ENCODE data around the gene ATL3.
"Not testable (repeated sequence)": the region's sequence is repeated elsewhere in the genome, so short reads cannot be mapped to it uniquely, and the experiment has no call there.

The ATL3 gene

GRCh38 chr11:63586451-63587166, 84.6 kb downstream of the ATL3 start:
- peaks cover 20% of the 10 kb centered on the region for H3K9me3 ChIP-seq (ENCODE audit: control insufficient read depth, insufficient read depth, low read depth, low read length)

GRCh38 chr11:63583357-63583677, 87.9 kb downstream of the ATL3 start:
- Histone ChIP-seq H3K4me3 (ENCODE audit: low read depth, low read length) (no peak overlapping the region), H3K9ac (ENCODE audit: low read length) (no peak overlapping the region), H3K4me1 (ENCODE audit: control insufficient read depth, insufficient read depth, low read length) (no peaks in the 10 kb centered on the region), H3K9me3 (ENCODE audit: control insufficient read depth, insufficient read depth, low read depth, low read length) (peaks cover 34% of the 10 kb centered on the region), H3K27me3 (ENCODE audit: control insufficient read depth, insufficient read depth, low read length) (no peaks in the 10 kb centered on the region), H3K36me3 (ENCODE audit: control insufficient read depth, insufficient read depth, low read length) (peaks cover 81% of the 10 kb centered on the region), H3K27ac (ENCODE audit: low read depth, low read length) (no peak overlapping the region)

More at GRCh38 chr11:63586451-63587166, 84.6 kb downstream of the ATL3 start:
- Histone ChIP-seq H3K4me1 (ENCODE audit: control insufficient read depth, insufficient read depth, low read length) (no peaks in the 10 kb centered on the region), H3K9ac (ENCODE audit: low read length) (no peak overlapping the region), H3K27ac (ENCODE audit: low read depth, low read length) (no peak overlapping the region), H3K27me3 (ENCODE audit: control insufficient read depth, insufficient read depth, low read length) (no peaks in the 10 kb centered on the region), H3K36me3 (ENCODE audit: control insufficient read depth, insufficient read depth, low read length) (peaks cover 95% of the 10 kb centered on the region), H3K4me3 (ENCODE audit: low read depth, low read length) (no peak overlapping the region)

- H3K27me3 ChIP-seq (ENCODE audit: control insufficient read depth, insufficient read depth, low read length); H3K4me1 ChIP-seq (ENCODE audit: control insufficient read depth, insufficient read depth, low read length); H3K4me3 ChIP-seq (ENCODE audit: low read depth, low read length); H3K9ac ChIP-seq (ENCODE audit: low read length); H3K27ac ChIP-seq (ENCODE audit: low read depth, low read length): not testable (repeated sequence)
- H3K36me3 ChIP-seq (ENCODE audit: control insufficient read depth, insufficient read depth, low read length), result peaks cover 77% of the 10 kb centered on the region
- peaks cover 34% of the 10 kb centered on the region for H3K9me3 ChIP-seq (ENCODE audit: control insufficient read depth, insufficient read depth, low read depth, low read length)
These were observed 90.0 kb downstream of the ATL3 start for GRCh38 chr11:63581224-63581623.

- not testable (repeated sequence) for H3K4me3 ChIP-seq (ENCODE audit: low read depth, low read length); H3K27me3 ChIP-seq (ENCODE audit: control insufficient read depth, insufficient read depth, low read length); H3K27ac ChIP-seq (ENCODE audit: low read depth, low read length); H3K4me1 ChIP-seq (ENCODE audit: control insufficient read depth, insufficient read depth, low read length); H3K9ac ChIP-seq (ENCODE audit: low read length)
- H3K9me3 ChIP-seq (ENCODE audit: control insufficient read depth, insufficient read depth, low read depth, low read length), result peaks cover 34% of the 10 kb centered on the region
- peaks cover 77% of the 10 kb centered on the region for H3K36me3 ChIP-seq (ENCODE audit: control insufficient read depth, insufficient read depth, low read length)
These were observed 92.3 kb downstream of the ATL3 start for GRCh38 chr11:63578882-63579281.

- no peak overlapping the region for H3K4me3 ChIP-seq (ENCODE audit: low read depth, low read length)
- peaks cover 3% of the 10 kb centered on the region for H3K9me3 ChIP-seq (ENCODE audit: control insufficient read depth, insufficient read depth, low read depth, low read length)
- no peak overlapping the region for H3K9ac ChIP-seq (ENCODE audit: low read length)
- H3K4me1 ChIP-seq (ENCODE audit: control insufficient read depth, insufficient read depth, low read length), result no peaks in the 10 kb centered on the region
- H3K27me3 ChIP-seq (ENCODE audit: control insufficient read depth, insufficient read depth, low read length), result no peaks in the 10 kb centered on the region
- H3K36me3 ChIP-seq (ENCODE audit: control insufficient read depth, insufficient read depth, low read length), result peaks cover 48% of the 10 kb centered on the region
- H3K27ac ChIP-seq (ENCODE audit: low read depth, low read length), result no peak overlapping the region
These were observed 96.1 kb downstream of the ATL3 start for GRCh38 chr11:63574856-63575602.
